ENCODE results near the gene GDPD1. TPM values are rescaled to one million over a fixed set of nuclear protein-coding genes. Genes with fewer than 3 reads are reported as not detected.
"Not testable (repeated sequence)": the region's sequence is repeated elsewhere in the genome, so short reads cannot be mapped to it uniquely, and the experiment has no call there.

Gene GDPD1
- total RNA-seq, 2 donors from 2014 or later, result 23.2 to 42.1 TPM

GRCh38 chr17:59175076-59175475 is 45.2 kb upstream of the GDPD1 start:
- H3K36me3 Mint-ChIP-seq (ENCODE audit: low read depth), result peaks cover 52% of the 10 kb centered on the region
- Histone ChIP-seq H3K4me3 (ENCODE audit: low read length) (no peak overlapping the region), H3K9ac (ENCODE audit: extremely low read depth, low read length, poor library complexity, severe bottlenecking) (no peak overlapping the region), H3K27me3 (ENCODE audit: control insufficient read depth, insufficient read depth, low read length, poor library complexity, severe bottlenecking) (no peaks in the 10 kb centered on the region), H3K27ac (ENCODE audit: low read depth, low read length) (no peak overlapping the region), H3K9me3 (ENCODE audit: control insufficient read depth, low read length) (peaks cover 4% of the 10 kb centered on the region), H3K4me1 (ENCODE audit: control insufficient read depth, insufficient read depth, low read length) (no peaks in the 10 kb centered on the region), H3K36me3 (ENCODE audit: control insufficient read depth, insufficient read depth, low read length) (peaks cover 41% of the 10 kb centered on the region)
- H3K4me1 Mint-ChIP-seq, result no peaks in the 10 kb centered on the region
- H3K27ac Mint-ChIP-seq, result no peak overlapping the region
- H3K9me3 Mint-ChIP-seq, result peaks cover 7% of the 10 kb centered on the region
- 95 to 100% methylated on average over 6 to 7 of the region's 7 CpGs for WGBS, 2 experiments (ENCODE audit: insufficient coverage in 1 of 2, insufficient read length in 1 of 2)
- DNase-seq, result no peak
- H3K27me3 Mint-ChIP-seq (ENCODE audit: insufficient read depth), result no peaks in the 10 kb centered on the region
- TF ChIP-seq CTCF (conservative IDR thresholded peaks at IDR 0.05), result no peak
- no peak overlapping the region for H3K4me3 Mint-ChIP-seq

DNA sequence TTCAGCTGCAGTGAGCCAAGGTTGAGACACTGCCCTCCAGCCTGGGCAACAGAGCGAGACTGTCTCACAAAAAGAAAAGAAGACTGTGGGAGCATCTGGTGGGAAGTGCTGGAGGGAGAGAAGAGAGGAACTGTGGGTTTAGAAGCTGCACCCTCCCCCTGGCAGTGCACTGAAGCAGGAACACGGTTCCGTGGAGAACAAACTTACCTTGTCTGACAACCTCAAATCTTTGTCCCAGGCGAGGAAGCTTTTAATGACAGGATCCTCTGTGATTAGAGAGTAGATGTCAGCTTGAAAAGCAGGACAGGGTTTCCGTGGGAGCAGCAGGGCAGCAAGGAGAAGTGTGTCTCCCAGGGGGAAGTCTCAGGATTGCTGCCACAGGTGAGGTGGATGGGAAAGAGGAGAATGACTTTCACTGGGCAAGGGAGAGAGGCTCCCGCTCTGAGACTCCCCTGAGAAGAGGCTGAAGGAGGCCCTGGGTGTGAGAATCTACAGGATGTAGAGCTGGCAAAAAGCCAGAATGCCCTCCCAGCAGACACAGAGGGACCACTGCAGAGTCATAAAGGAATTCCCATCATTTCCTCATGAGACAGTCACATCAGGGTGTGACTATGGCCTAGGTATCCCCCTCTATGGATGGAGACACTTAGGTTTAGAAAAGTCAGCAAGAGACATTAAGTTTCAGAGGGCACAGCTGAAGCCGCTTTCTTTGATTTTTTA is 41.9 kb upstream of the GDPD1 start:
- no peaks in the 10 kb centered on the region for H3K9me3 ChIP-seq (ENCODE audit: control insufficient read depth, low read length)
- 93 to 94% methylated on average over 3 to 7 of the region's 7 CpGs for WGBS, 2 experiments (ENCODE audit: insufficient coverage in 1 of 2, insufficient read length in 1 of 2)
- peaks cover 17% of the 10 kb centered on the region for H3K36me3 ChIP-seq (ENCODE audit: control insufficient read depth, insufficient read depth, low read length)

GRCh38 chr17:59179601-59180000 is 40.7 kb upstream of the GDPD1 start:
- Mint-ChIP-seq H3K27ac (peak overlapping the region; percentile 39), H3K36me3 (ENCODE audit: low read depth) (peaks cover 38% of the 10 kb centered on the region)
- not testable (repeated sequence) for H3K27me3 Mint-ChIP-seq (ENCODE audit: insufficient read depth); H3K27ac ChIP-seq (ENCODE audit: low read depth, low read length); H3K4me1 Mint-ChIP-seq; H3K9me3 ChIP-seq (ENCODE audit: control insufficient read depth, low read length); DNase-seq; H3K36me3 ChIP-seq (ENCODE audit: control insufficient read depth, insufficient read depth, low read length); H3K9ac ChIP-seq (ENCODE audit: extremely low read depth, low read length, poor library complexity, severe bottlenecking); H3K4me1 ChIP-seq (ENCODE audit: control insufficient read depth, insufficient read depth, low read length); H3K4me3 ChIP-seq (ENCODE audit: low read length); H3K27me3 ChIP-seq (ENCODE audit: control insufficient read depth, insufficient read depth, low read length, poor library complexity, severe bottlenecking); H3K4me3 Mint-ChIP-seq; H3K9me3 Mint-ChIP-seq
- 92 to 94% methylated on average over 8 to 11 of the region's 11 CpGs for WGBS, 2 experiments (ENCODE audit: insufficient coverage in 1 of 2, insufficient read length in 1 of 2)

More for the DNA sequence above, 41.9 kb upstream of the GDPD1 start:
- Mint-ChIP-seq H3K27me3 (ENCODE audit: insufficient read depth) (no peaks in the 10 kb centered on the region), H3K27ac (no peak overlapping the region), H3K36me3 (ENCODE audit: low read depth) (peaks cover 47% of the 10 kb centered on the region), H3K4me1 (no peaks in the 10 kb centered on the region), H3K4me3 (no peak overlapping the region), H3K9me3 (no peaks in the 10 kb centered on the region)
- no peak overlapping the region for H3K4me3 ChIP-seq (ENCODE audit: low read length)
- H3K27me3 ChIP-seq (ENCODE audit: control insufficient read depth, insufficient read depth, low read length, poor library complexity, severe bottlenecking), result no peaks in the 10 kb centered on the region
- no peaks in the 10 kb centered on the region for H3K4me1 ChIP-seq (ENCODE audit: control insufficient read depth, insufficient read depth, low read length)
- no peak for DNase-seq
- H3K27ac ChIP-seq (ENCODE audit: low read depth, low read length), result no peak overlapping the region
- H3K9ac ChIP-seq (ENCODE audit: extremely low read depth, low read length, poor library complexity, severe bottlenecking), result no peak overlapping the region
- no peak for TF ChIP-seq CTCF (conservative IDR thresholded peaks at IDR 0.05)

Data from endodermal cell (in vitro differentiated cells).